Medulla oblongata (tissue), 1 donor: Measurements from ENCODE around the gene THSD1.

Experiments used
- DNase-seq: peaks from one replicate; pipeline ENCODE4 v3.0.0-alpha.2; 2015; ENCODE audit errors: extremely low spot score

Gene THSD1, protein sequence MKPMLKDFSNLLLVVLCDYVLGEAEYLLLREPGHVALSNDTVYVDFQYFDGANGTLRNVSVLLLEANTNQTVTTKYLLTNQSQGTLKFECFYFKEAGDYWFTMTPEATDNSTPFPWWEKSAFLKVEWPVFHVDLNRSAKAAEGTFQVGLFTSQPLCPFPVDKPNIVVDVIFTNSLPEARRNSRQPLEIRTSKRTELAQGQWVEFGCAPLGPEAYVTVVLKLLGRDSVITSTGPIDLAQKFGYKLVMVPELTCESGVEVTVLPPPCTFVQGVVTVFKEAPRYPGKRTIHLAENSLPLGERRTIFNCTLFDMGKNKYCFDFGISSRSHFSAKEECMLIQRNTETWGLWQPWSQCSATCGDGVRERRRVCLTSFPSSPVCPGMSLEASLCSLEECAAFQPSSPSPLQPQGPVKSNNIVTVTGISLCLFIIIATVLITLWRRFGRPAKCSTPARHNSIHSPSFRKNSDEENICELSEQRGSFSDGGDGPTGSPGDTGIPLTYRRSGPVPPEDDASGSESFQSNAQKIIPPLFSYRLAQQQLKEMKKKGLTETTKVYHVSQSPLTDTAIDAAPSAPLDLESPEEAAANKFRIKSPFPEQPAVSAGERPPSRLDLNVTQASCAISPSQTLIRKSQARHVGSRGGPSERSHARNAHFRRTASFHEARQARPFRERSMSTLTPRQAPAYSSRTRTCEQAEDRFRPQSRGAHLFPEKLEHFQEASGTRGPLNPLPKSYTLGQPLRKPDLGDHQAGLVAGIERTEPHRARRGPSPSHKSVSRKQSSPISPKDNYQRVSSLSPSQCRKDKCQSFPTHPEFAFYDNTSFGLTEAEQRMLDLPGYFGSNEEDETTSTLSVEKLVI

DNA sequence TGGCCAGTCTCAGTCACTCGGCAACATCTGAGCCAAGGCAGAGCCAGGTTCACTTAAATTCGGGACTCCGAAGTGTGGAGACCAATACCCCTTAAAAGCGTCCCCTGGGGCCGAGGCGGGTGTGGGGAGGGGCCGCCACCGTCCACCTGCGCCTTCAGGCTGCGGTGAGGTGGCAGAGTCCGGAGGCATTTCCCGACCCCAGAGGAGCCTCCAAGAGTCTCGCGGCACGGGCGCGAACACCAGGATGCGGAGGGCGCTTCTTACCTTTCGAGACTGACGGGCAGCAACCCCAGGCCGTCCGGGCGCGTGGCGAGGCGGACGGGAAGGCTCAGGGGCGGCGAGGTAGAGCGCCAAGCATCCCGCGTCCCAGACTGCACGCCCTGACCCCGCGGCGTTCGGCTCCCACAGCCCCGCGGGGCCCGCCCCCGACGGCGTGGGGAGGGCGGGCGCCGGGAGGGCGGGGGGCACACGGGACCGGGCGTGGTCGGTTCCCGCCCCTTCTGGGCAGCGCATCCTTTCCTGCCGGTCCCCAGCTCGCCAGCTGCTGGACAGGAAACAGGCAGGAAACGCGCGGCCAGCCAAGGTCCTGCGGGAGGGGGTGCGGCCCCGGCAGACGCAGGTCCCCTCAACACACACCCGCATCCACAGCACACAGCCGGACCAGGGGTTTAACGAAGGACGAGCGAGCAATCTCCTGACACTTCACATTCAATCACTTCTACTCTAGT, at the start of gene THSD1:
TSS of gene THSD1 (minus strand) at position 406 of the 728 bp plus-strand sequence. CDS start 3,572 bp downstream, outside the sequence.
- no peak for DNase-seq

DNA sequence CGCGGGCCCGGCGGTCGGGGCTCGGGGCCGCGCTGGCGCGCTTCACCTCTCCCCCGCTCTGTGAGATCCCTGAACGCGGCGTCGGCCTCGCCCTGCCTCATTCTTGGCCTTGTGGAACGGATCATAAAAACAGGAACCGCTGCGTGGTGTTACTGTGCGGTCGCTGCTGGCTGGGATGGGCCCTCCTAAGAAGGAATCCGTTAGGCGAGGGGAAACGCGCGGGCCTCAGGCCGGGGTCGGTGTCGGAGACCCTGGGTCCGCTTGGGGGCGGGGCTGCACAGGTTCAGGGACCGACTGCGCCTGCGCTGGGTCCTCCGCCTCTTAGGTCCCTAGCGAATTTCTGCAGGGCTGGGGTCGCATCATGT, 49.7 kb upstream of the THSD1 start:
- peak; percentile 63 for DNase-seq

DNA sequence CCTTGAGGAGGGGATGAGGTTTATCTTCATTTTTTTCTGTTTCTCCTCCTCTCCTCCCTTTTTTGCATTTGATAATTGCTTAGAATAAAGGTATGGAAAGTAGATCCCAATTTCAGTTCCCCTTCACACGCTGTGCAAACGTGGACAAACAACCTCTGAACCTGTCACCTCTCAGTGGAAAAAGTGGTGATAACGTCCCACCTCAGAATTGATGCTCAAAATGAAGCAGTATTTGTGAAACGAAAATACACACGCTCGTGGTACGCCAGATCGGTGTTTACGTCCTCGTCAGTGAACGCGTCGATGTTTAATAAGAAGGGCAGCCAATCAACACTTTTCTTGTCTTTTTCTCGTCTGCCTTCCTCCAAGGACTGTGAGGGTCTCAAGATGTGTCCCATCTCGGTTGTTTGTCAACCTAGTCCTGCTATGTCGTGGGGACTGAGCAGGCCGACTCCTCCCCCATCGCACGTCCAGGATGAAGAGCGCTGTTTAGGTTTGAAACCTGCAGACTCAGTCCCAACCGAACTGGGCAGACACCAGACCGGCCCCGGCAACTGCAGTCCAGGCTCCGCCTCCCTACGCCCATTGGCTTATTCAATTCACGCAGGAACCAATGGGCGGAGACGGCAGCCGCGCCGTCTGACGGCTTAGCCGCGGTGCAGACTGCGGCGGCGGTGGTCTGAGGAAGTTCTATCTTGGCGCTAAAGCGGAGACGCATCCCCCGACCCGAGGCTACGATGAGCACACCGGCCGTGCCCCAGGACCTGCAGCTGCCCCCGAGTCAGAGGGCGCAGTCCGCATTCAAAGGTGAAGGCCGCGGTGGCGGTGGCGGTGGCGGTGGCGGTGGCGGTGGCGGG, 49.1 kb upstream of the THSD1 start, which contains the start of gene CKAP2:
TSS of gene CKAP2 (plus strand) at position 659 of the 857 bp plus-strand sequence. CDS start at position 738, 79 bp downstream.
- peak; percentile 96 for DNase-seq

DNA sequence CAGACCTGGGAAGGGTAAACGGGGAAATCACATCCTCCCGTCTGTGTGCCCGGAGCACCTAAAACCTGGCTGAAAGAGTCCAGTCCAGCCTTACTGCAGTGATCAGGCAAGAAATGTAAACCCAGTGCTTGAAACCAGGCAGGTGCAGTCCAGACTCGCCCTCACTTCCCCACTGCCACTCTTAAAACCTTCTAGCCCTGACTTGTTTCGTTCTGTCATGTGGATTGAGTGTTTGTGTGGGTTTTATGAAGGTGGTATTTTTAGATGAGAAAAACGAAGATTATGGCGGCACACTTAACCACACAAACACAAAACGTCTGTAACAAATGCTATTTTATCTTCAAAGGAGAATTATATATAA, 48.5 kb upstream of the THSD1 start:
- peak; percentile 27 for DNase-seq

DNA sequence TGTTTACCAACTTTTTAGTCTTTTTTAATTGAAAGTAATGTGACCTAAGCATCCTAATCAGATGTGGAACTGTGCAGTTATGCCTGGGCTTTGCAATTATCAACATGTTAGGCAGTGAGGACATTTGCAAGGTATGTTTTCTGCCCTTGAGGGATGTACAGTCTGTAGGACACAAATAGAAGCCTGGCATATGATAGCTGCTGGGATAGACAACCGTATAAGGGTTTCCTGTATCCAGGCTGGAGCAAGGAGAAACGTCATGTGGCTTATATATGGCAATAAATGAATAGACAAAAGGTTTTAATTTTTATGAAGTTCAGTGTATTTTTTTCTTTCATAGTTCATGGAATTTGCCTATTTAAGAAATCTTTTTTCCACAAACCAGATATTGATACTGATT, 46.5 kb upstream of the THSD1 start:
- no peak for DNase-seq

DNA sequence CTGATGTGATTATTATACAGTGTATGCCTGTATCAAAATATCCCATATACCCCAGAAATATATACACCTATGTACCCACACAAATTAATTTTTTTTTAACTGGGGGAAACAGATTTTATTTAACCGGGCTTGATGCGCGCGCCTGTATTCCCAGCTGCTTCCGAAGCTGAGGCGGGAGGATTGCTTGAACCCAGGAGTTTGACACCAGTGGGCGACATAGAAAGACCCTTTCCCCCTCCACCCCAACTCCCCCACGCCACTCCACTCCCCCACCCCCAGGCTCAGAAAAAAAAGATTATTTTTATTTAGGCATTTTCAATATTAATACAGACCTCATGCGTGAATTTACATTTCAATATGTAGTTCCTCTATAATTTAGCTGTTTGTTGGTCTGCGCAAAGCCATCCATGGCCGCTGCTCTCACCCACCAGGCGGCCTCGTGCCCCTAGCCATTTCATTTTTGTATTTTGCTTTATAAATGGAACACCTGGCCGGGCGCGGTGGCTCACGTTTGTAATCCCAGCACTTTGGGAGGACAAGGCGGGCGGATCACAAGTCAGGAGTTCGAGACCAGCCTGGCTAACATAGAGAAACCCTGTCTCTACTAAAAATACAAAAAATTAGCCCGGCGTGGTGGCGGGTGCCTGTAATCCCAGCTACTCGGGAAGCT, 45.3 kb upstream of the THSD1 start:
- DNase-seq: no peak

DNA sequence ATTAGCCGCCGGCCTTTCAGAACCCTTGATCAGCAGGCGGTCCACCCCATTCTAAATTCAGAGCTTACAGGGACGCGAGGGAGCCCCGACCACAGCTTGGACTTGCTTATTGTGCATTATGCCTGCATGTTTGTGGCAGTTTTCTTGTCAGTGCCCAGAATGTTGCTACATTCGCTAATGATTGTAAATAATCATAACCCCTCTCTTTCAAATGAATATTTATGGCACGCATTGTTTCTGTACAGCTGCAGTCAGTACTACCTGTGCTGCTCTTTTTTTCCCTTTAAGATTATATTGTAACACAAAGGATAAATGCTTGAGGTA, 44.8 kb upstream of the THSD1 start:
- DNase-seq: no peak

DNA sequence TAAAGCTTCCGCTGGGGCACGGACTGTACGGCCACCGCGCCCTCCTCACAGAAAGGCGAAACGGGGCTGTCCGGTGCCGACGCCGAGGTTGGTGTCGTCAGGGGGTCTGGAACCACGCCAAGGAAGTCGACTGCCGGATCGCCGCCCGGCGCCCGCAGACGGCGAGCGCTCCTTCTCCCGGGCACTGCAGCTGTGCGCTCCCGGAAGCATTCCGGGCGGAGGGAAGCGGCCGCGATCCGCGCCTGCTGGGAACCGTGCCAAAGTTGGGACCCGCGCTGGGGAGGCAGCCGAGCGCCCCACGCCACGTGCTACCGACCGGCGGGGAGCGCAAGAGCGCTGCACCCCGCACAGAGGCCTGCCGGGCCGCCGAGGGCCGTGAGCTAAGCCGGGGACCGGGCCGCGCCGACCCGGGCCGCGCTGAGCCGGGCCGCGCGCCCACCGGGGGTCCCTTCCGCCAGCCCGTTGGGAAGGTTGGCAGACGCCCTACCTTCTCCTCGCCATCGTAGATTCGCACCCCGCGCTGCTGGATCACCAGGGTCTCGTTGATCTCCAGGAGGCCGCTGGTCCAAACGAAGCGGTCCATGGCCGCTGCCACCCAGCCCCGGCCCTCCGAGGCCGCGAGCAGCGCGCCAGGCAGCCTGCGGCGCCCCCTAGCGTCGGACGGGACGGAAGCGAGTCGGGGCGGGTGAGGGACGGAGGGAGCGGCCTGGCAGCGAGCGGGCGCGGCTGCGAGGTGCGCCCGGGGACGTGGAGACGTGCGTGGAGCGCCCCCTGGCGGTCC, 44.2 kb upstream of the THSD1 start, which contains the start of gene VPS36:
TSS of gene VPS36 (minus strand) at position 623 of the 781 bp plus-strand sequence. CDS start at position 583, 40 bp downstream.
- peak; percentile 97 for DNase-seq

DNA sequence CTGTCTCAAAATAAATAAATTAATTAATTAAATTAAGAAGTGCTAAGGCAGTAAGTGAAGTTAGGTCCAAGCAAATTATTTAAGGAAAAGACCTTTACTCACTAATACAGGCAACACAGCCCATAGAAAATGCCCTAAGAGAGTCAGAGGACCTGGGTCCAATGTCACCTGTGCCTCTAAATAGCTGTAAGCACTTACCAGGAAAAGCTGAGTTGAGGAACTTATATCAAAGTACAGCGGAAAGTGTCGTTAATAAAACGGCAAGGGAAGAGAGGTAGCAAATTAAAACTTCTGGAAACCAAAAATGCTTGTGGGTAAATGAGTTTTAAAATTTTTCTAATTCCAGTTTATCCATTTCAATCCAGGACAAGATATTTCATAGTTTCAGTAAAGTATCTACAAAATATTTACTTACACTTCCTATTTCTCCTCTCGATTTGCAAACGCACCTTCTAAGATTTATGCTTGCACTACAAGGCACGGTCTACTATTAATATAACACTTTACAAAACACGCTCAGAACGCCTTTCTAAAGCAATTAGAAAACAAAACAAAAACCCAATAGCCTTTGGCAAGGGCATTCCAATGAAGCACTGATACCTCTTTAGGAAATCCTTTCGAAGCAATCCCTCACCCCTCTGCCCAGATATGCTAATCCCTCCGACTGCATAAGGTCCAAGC, 43.5 kb upstream of the THSD1 start:
- DNase-seq: peak; percentile 25

DNA sequence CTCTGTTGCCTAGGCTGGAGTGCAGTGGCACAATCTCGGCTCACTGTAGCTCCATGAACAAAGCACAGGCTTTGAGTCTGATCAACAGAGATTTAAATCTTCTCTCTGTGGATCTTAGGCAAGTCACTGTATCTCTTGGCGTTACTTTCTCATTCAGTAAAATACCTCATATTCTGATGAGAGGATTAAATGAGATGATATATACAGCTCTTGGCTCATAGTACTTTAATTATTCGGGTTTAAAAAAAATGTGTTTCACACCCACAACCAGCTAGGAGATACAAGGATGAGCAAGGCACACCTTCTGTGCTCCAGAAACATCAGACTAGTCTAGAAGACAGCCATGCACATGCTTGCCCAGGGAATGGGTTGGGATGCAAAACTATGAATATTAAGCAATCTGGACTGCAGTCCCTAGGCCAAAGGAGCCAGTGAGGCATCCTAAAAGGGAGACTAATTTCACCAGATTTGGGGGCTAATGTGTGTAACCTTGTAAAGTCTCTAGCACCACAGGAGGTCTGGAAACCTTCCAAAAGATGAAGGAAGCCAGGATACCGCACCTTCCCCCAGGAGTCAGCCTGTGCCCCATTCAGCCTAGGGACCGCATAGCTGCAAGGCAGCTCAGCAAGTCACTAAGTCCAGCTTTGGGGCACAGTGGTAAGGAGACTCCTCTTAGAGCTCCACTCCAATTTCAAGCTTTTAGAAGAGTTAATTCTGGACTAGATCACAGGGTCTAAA, 42.0 kb upstream of the THSD1 start:
- no peak for DNase-seq

DNA sequence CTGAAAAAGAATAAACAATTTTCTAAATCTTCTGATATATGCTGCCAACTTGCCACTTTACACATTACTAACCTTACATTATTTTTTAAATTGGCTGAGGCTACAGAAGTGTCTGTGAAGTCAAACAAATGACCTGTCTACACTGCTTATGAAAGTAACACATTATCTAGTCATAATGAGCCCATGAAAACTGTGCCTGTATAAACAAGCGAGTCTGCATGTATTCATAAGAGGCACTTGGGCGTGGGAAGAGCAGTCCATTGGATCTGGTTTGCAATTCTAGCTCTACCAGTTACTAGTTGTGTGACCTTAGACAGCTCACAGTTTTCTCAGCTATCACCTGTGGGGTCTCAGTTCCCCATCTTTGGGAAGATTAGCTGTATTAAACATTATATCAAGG, 41.4 kb upstream of the THSD1 start:
- DNase-seq: no peak

DNA sequence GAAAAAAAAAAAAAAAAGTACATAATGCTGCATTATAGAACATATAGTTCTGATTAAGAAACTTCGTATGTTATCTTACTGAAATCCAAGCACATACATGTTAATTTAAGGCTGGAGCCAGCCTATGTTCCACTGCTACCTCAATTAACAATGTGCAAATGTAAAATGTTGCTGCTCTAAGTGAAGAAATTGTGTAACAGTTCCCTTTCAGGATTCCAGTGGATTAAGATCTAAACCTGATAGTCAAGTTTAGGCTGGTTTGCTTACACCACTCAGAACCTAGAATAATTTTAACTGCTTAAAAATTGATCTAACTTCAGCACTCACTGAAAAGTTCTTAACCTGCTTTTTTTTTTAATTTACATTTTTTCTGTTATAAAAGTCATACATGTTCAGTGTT, 40.3 kb upstream of the THSD1 start:
- DNase-seq: no peak

DNA sequence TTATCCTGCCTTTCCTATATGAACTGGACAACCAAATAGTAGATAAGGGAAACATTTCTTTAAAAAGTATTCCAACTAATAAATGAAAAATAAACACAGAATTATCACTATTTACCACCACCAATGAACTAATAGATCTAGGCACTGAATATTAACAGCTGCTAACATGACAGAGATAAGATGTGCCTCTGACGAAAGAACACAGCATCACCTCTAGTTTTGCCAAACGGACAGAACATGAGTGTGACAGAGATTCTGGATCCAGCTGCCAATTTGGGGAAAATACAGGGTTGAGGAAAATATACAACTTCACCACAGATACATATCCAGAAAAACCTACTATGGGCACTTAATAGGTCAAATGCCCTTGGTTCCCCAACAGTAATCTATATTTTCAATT, 26.5 kb upstream of the THSD1 start:
- no peak for DNase-seq

DNA sequence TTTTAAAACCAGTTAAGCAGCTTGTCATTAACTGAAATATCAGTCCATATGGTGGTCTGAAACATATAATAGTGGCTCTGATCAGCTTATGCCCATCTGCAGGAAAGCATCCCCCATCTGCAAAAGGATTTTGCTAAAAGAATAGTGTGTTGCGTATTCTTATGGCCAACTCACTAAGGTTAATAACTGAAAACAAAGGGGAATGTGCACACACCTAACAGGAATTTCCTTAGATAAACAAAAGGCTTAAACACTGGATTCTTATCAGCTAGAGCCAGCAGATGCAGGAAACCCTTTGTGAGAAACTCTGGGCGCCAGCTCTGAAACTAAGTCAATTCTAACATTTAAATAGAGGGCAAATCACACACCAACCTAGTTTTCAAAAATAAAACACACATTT, 22.3 kb upstream of the THSD1 start:
- no peak for DNase-seq

DNA sequence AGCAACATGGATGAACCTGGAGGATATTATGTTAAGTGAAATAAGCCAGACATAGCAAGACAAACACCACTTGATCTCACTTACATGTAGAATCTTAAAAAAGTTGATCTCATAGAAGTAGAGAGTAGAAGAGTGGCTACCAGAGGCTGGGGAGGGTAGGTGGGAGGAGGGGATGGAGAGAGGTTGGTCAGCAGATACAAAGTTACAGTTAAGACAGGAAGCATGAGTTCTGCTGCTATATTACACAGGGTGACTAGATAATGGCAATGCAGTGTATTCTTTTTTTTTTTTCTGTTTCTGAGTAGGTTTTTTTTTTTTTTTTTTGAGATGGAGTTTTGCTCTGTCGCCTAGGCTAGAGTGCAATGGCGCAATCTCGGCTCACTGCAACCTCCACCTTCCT, 15.2 kb upstream of the THSD1 start:
- DNase-seq: no peak

DNA sequence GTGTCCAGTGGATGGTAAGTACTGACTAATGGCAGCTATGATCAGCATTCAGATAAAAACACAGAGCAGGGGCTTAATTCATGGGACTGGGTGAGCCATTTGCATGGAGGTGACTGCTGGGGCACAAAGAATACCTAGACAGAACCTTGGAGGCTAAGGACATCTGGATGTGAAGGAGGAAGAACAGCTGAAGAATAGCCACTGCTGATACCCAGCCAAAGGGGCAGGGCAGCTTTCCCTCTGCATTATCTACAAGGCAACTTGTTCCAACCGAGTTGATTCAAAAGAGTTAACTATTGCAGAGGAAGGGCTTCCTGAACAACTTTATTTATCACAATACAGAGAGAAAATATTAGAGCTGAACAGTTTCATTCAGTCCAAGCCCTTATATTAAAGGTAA, 13.1 kb upstream of the THSD1 start:
- no peak for DNase-seq

DNA sequence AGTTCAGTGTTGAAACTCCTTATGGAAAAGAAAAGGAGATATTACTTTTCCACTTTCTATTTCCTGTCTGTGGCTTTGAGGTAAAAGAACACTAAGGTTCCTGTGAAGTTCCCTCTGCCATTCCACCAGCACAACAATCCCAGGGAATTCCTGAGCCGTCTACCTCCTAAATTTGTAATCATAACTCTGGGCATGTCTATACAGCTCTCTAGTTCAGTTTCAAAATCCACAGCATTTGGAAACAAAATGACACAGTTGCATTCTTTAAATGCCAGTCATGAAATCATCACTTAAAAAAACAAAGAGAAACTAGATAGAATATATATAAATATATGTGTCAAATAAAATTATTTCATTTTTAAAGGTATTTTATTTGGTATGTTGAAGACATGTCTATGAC, 9.0 kb upstream of the THSD1 start:
- no peak for DNase-seq

DNA sequence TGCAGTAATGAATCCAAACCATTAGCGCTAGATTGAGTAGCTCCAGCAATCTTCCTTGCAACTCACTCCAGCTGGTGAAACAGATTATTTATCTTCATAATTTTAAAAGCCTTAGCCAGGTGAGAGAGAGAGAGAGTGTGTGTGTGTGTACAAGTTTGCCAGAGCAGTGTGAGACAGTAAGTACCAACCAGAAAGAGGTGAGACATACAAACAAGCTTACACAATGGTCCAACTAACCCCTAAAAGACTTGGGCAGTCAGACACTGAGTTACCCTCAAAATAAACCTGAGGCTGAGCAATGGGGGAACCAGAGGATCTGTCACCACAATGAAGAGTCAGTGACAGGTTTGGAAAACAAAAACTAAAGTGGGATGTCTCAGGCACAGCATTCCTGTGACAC, 8.1 kb upstream of the THSD1 start:
- no peak for DNase-seq

DNA sequence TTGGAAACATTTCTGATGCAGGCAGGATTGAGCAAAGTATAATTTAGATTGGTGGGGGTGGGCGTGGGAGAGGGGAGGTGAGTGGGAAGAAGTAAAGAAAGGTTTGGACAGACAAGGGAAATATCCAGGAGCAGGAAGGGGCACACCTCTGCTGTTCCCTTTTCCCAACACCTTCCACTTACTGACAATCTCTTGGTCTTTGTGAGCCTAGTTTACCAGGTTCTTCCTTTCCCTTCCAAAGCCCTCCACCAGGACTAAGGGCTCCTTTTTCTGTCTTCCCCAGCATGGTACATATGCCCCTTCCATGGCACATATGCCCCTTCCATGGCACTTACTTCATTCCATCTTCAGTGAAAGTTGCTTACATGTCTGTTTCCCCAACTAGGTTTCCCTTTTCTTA, 6.2 kb upstream of the THSD1 start:
- no peak for DNase-seq
